Esophagus squamous epithelium (tissue), 4 donors: Measurements from ENCODE around the gene MDH1.

Experiments
- POLR2A ChIP-seq, 4 donors: fragments of 450-650 bp; IDR thresholded peaks; one replicate each; pipeline ENCODE4 v1.6.1; 2017; ENCODE audit warnings: antibody characterized with exemption in 4 of 4, mild to moderate bottlenecking in 4 of 4, moderate library complexity in 3 of 4
- TF ChIP-seq, protein P1 (sequence below), 6 experiments: fragments of 450-650 bp in 4 of 6; fragments of 200-600 bp in 2 of 6; sonication (generic) in 2 of 6; IDR thresholded peaks; one replicate each; pipeline ENCODE4 v1.5.1; 2016 to 2019; ENCODE audit warnings: antibody characterized with exemption in 6 of 6, mild to moderate bottlenecking in 4 of 6, moderate library complexity in 4 of 6

DNA sequence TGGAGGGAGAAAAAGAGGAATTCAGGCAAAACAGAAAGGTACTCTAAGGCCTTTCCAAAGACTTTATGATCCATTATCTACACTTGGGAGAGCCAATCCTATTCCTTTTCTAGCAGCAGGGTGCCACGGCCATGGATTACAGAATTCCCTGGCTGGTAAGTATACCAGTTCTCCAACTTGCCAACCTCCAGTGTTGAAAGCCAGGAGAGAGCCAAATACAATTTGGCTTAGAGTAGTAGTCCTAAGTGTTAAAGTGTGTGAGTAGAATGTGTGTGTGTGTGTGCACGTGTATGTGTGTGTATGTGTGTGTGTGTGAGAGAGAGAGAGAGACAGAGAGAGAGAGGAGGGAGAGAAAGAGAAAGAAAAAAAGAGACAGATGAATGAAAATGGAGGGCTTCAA, 43.7 kb upstream of the MDH1 start:
- TF ChIP-seq, protein P1, sequence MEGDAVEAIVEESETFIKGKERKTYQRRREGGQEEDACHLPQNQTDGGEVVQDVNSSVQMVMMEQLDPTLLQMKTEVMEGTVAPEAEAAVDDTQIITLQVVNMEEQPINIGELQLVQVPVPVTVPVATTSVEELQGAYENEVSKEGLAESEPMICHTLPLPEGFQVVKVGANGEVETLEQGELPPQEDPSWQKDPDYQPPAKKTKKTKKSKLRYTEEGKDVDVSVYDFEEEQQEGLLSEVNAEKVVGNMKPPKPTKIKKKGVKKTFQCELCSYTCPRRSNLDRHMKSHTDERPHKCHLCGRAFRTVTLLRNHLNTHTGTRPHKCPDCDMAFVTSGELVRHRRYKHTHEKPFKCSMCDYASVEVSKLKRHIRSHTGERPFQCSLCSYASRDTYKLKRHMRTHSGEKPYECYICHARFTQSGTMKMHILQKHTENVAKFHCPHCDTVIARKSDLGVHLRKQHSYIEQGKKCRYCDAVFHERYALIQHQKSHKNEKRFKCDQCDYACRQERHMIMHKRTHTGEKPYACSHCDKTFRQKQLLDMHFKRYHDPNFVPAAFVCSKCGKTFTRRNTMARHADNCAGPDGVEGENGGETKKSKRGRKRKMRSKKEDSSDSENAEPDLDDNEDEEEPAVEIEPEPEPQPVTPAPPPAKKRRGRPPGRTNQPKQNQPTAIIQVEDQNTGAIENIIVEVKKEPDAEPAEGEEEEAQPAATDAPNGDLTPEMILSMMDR (IDR thresholded peaks at IDR 0.05), result no peak
- TF ChIP-seq POLR2A (IDR thresholded peaks at IDR 0.05), result no peak
